ENCODE measurements around the gene CSRP1.
"Not testable (repeated sequence)": the region's sequence is repeated elsewhere in the genome, so short reads cannot be mapped to it uniquely, and the experiment has no call there.

The CSRP1 gene

DNA sequence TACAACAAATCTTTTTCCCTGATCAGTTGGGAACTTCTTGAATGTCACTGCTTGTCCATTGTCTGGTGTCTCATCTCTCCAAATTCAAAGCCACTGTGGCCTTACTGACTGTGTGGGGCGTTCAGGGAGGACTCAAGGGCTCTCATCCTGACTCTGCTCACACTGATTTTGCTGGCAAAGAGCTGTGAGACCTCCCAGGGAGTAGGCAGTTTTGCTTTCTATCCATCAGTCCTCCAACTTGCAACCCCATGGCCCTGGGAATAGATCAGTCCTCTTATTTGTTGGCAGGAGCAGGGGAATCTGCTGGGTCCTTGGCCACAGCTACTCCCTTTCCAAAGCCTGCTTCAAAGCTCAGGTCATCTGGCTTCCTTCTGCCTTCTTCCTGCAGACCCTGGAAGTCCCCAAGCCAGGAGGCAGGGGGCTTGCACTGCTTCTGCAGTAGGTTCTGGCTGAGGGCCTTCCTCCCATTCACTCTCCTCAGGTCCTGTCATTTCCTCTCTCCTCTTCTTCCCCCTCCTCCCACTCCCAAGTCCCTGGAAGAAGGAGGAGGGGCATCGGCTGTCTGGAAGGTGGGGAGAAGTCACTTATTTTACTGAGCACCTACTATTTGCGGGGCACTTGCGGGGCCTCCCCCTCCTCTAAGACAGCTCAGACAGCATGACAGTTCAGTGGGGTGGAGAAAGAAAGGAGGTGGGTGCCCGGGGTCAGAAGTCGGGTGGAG is 31.1 kb upstream of the CSRP1 start:
- DNase-seq = no peak

DNA sequence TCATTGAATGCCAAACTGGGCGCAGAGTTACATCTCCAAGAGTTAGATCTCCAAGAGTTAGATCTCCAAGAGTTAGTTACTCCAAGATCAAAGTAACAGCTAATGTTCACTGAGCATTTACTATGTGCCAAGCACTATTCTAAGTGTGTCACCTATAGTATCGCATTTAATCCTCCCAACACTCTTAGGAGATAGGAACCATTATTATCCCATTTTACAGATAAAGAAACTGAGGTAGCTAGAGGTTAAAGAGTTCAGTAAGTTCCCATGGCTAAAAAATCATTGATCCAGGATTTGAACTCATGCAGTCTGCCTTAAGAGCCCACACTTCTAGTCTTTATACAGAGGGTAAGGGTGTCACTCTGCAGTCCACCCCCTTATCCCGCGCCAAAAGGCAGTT is 30.5 kb upstream of the CSRP1 start:
- no peak for DNase-seq

DNA sequence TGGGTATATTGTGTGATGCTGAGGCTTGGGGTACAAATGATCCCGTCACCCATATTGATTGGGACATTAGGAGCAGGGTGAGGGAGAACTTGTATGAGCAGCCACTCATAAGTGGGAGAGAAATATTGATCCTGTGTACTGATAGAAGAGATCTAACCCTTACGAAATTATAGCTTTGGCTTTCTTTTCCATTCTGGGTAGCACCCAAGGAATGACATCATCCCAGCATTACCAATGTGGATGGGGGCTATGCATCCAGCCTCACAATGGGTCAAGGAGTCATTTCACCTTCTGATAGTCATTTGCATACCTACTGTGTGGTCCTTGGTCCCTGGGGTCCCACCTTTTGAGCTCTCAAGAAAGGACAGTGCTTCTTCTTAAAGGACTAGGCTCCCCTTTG is 30.1 kb upstream of the CSRP1 start:
- DNase-seq = no peak

- DNase-seq = no peak
Measured at GRCh38 chr1:201536558-201536957, 29.6 kb upstream of the CSRP1 start.

DNA sequence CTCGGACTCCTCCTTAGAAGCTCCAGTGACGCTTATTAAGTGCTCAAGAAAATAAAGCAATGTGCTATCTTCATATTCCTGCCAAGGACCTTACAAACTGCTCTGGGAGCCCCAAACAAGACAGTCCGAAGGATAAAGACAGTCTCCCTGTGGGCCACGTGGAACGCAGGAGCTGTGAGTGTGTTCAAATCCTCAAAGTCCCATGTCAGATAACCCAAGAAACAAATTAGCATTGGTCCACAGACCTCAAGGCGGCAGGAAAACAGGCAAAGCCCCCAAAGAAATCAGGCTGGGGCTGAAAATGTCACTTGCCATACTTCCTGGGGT is 29.0 kb upstream of the CSRP1 start:
- no peak for DNase-seq

DNA sequence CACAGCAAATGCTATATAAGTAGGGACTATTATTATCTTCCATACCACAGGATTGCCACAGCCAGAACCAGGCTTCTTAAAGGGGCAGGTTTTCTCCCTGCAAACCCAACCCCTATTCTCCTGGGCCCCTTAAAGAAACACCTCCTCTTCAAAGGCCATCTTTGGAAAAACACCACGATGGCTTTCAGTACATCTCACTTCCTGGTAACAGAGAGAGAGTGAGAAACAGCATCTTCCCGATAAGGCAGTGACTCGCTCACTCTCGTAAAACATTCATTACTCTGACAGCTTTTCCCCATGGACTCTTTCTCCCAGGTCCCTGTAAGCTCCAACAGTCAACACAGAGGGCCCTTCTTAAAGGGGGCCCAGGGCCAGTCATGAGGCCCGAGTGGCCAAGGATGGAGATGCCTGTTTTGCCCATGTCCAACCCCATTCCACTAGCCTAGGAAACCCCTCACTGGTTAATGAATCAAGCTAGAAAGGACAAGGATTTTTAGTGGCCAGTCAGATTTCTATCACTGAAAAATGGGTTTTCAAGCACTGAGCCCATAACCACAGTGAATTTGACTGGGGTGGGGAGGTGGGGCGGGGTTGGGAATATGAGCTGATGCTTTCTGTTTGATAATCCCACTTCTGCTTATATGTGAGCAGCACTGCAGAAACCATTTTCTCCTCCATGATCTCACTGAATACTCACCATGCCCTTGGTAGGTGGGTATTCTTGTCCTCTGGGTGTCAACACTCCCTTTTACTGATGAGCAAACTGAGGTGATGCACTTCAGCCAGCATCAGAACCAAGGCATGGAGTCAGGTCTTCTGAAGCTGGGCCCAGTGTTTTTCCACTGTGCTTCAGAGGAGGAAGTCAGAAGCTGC is 28.4 kb upstream of the CSRP1 start:
- no peak for DNase-seq

- DNase-seq = no peak
Measured at GRCh38 chr1:201533836-201534235, 26.9 kb upstream of the CSRP1 start.

GRCh38 chr1:201531551-201532425 is 24.9 kb upstream of the CSRP1 start:
- DNase-seq = peak in 1 of 56 donors; percentile 16

GRCh38 chr1:201530741-201531531 is 24.0 kb upstream of the CSRP1 start:
- peak in 53 of 56 donors; percentile 19 to 91 (median 72) for DNase-seq

DNA sequence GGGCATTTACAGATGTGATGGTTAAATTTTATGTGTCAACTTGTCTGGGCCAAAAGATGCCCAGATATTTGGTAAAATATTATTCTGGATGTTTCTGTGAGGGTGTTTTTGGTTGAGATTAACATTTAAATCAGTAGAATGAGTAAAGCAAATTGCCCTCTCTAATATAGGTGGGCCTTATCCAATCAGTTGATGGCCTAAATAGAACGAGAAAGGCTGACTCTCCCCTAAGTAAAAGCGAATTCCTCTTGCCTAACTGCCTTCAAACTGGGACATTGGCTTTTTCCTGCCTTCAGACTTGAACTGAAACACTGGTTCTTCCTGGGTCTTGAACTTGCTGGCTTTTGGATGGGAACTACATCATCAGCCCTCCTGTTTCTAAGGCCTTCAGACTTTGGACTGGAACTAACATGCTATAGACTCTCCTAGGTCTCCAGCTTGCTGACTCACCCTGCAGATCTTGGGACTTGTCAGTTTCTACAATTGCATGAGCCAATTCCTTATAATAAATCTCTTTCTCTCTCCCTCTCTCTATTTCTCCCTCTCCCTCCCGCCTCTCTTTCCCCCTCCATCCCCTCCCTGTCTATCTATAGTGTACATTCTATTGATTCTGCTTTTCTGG is 21.8 kb upstream of the CSRP1 start:
- no peak for DNase-seq

DNA sequence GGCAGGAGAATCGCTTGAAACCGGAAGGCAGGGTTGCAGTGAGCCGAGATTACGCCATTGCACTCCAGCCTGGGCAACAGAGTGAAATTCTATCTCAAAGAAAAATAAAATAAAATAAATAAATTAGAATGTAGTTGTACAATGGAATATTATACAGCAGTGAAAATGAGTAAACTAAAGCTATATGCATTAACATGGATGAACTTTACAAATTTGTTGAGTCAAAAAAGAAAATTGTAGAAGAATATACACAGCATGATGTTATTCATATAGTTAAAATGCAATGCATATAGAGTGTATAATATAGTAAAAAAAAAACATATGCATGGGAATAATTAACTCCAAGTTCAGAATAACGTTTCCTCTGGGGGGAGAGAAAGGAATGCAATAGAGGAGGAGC is 21.0 kb upstream of the CSRP1 start:
- no peak for DNase-seq

DNA sequence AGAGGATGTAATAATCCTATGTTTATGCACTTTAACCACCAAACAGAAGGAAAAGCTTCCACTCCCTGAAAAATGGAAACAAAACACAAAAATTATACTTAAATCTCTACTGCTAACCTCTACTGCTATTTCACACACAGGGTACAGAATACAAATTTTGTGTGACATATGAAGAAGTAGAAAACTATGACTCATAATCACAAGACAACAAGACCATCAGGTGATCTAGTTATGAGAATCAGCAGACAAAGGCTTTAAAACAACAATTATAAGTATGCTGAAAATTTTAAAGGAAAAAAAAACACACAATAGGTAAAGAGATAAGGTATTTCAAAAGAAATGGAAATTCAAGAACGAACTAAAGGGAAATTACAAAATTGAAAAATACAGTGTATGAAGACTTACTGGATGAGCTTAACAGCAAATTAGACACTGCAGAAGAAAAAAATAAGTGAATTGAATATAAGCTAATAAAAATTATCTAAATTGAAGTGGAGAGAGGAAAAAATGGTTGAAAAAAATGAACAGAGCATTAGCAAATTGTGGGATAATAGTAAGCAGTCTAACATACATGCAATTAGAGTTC is 18.4 kb upstream of the CSRP1 start:
- DNase-seq = no peak

DNA sequence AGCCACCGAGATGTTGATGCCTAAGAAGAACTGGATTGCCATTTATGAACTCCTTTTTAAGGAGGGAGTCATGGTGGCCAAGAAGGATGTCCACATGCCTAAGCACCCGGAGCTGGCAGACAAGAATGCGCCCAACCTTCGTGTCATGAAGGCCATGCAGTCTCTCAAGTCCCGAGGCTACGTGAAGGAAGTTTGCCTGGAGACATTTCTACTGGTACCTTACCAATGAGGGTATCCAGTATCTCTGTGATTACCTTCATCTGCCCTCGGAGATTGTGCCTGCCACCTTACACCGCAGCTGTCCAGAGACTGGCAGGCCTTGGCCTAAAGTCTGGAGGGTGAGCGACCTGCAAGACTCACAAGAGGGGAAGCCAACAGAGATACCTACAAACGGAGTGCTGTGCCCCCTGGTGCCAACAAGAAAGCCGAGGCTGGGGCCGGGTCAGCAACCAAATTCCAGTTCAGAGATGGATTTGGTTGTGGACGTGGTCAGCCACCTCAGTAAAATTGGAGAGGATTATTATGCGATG is 13.2 kb upstream of the CSRP1 start:
- not testable (repeated sequence) for DNase-seq

DNA sequence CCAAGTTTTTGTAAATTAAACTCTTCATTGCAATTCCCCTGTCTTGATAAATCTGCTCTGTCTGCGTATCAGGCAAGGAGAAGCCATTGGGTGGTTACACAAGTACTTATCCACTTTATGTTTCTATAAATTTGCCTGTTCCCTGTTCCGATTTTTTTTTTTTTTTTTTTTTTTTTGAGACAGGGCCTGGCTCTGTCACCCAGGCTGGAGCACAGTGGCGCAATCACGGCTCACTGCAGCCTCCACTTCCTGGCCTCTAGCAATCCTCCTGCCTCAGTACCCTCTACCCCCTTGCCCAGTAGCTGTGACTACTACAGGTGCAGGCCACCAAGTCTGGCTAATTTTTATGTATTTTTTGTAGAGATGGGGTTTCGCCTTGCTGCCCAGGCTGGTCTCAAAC is 11.1 kb upstream of the CSRP1 start:
- DNase-seq = no peak

DNA sequence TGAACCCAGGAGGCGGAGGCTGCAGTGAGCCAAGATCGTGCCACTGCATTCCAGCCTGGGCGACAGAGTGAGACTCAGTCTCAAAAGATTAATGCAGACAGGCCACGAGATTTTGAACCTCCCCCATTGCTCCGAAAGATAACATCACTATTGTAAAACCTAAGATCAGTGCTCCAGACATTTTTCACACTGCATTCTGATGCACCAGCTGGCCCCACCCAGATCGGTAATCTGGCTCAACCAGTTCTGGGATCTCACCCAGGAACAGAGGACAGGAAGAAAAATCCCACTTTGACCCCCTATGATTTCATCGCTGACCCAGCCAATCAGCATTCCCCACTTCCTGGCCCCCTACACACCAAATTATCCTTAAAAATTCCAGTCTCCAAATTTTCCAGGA is 10.7 kb upstream of the CSRP1 start:
- DNase-seq = no peak

DNA sequence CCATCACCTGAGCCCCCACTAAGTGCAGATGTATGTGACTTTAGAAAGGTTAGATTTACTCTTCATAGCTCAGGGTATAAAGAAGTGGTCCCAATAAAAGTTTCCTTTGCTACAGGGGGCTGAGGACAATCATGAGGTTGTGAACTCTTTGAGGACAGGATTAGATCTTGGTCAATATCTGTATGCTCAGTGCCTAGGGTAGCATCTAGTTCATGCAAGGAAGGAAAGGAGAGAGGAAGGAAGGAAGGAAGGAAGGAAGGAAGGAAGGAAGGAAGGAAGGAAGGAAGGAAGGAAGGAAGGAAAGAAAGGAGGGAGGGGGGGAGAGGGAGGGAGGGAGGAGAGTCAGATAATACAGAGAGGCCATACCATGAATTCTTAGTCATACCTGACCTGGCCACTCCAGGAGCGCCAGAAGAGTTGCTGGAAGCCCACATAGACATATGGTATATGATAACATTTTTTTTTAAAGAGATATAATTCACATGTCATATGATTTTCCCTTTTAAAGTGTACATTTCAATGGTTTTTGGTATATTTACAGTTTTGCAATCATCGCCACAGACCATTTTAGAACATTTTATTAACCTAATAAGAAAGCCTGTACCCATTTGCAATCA is 9.7 kb upstream of the CSRP1 start:
- DNase-seq = no peak

GRCh38 chr1:201515895-201516294 is 9.0 kb upstream of the CSRP1 start:
- no peak for DNase-seq

DNA sequence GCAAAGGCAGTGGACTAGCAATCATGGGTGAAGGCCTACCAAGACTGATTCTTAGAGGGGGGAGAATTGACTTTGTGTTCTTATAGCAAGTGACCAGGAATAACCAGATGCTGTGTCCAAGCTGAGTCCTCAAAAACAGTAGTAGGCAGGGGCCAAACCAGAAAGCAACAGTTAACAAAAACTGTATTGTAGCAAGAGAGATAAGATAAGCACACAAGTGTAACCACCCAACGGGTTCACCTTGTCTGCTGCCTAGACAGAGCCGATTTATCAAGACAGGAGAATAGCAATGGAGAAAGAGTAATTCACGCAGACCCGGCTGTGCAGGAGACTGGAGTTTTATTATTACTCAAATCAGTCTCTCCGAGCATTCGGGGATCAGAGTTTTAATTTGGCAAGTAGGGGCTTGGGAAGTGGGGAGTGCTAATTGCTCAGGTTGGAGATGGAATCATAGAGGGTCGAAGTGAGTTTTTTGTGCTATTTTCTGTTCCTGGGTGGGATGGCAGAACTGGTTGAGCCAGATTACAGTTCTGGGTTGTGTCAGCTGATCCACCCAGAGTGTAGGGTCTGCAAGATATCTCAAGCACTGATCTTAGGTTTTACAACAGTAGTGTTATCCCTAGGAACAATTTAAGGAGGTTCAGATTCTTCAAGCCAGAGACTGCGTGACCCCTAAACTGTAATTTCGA is 8.3 kb upstream of the CSRP1 start:
- DNase-seq = no peak

- no peak for DNase-seq
Measured at GRCh38 chr1:201514466-201514865, 7.5 kb upstream of the CSRP1 start.

Data from amygdala (tissue), 56 donors.